OCI-LY7 (cell line): ENCODE measurements around the gene ITGB6. TPM values are rescaled to one million over a fixed set of nuclear protein-coding genes. Genes with fewer than 3 reads are reported as not detected.

ENCODE experiments used
- BruUV-seq: library from RNA; stranded (reverse); fragments of 400-500 nt; replicated peaks from 2 replicates; lab custom pipeline; 2021; lab: Mats Ljungman, UMichigan
- CTCF ChIA-PET: fragments of 300-600 bp; sonication (Branson Sonifier 250); formaldehyde crosslinking; loops from one replicate; lab custom pipeline; 2022; ENCODE audit warnings: antibody characterized with exemption; ENCODE audit not compliant: unreplicated experiment; lab: Charles Lee
- POLR2A ChIA-PET: fragments of 300-600 bp; sonication (Branson Sonifier 250); formaldehyde crosslinking; loops from one replicate; lab custom pipeline; 2022; ENCODE audit warnings: antibody characterized with exemption; lab: Charles Lee
- DNase-seq: peaks from one replicate; pipeline ENCODE4 v3.0.0-alpha.2; 2015; ENCODE audit warnings: low spot score
- H2AFZ ChIP-seq: fragments of 200-600 bp; sonication (generic), shearing (Covaris generic); 2 replicates; pipeline ENCODE4 v1.6.1; 2014; ENCODE audit warnings: mild to moderate bottlenecking, antibody characterized with exemption, low read length, moderate library complexity
- H3K27ac ChIP-seq: fragments of 200-600 bp; sonication (generic); 2 replicates; pipeline ENCODE4 v1.5.1; 2014; ENCODE audit warnings: mixed run types, low read depth, mild to moderate bottlenecking, moderate library complexity, low read length, inconsistent platforms; ENCODE audit not compliant: poor library complexity, severe bottlenecking
- H3K36me3 ChIP-seq: fragments of 200-600 bp; sonication (generic); 2 replicates; pipeline ENCODE4 v1.6.1; 2014; ENCODE audit warnings: mild to moderate bottlenecking, antibody characterized with exemption, low read length, moderate library complexity, mixed read lengths; ENCODE audit not compliant: insufficient read depth
- H3K4me1 ChIP-seq: fragments of 200-600 bp; sonication (generic); 2 replicates; pipeline ENCODE4 v1.5.1; 2014; ENCODE audit warnings: mild to moderate bottlenecking, low read length; ENCODE audit not compliant: insufficient read depth, poor library complexity, severe bottlenecking
- H3K4me2 ChIP-seq: fragments of 200-600 bp; sonication (generic); 2 replicates; pipeline ENCODE4 v1.6.1; 2014; ENCODE audit warnings: mild to moderate bottlenecking, low read length
- H3K4me3 ChIP-seq: fragments of 200-600 bp; sonication (generic); 2 replicates; pipeline ENCODE4 v1.5.1; 2014; ENCODE audit warnings: mild to moderate bottlenecking, low read depth, low read length; ENCODE audit not compliant: poor library complexity, severe bottlenecking
- H3K79me2 ChIP-seq: fragments of 200-600 bp; sonication (generic); 2 replicates; pipeline ENCODE4 v1.6.1; 2016; ENCODE audit warnings: low read depth, mild to moderate bottlenecking, low read length, moderate library complexity, mixed read lengths; ENCODE audit not compliant: insufficient read depth
- H3K9me2 ChIP-seq: fragments of 200-600 bp; sonication (generic); 2 replicates; pipeline ENCODE4 v1.6.1; 2016; ENCODE audit warnings: mild to moderate bottlenecking, low read length, mixed read lengths; ENCODE audit not compliant: insufficient read depth
- H3K9me3 ChIP-seq: fragments of 200-600 bp; sonication (generic); 2 replicates; pipeline ENCODE4 v1.6.1; 2014; ENCODE audit warnings: mild to moderate bottlenecking, mixed run types, low read length, mixed read lengths
- H4K20me1 ChIP-seq: fragments of 200-600 bp; sonication (generic); 2 replicates; pipeline ENCODE4 v1.6.1; 2014; ENCODE audit warnings: mild to moderate bottlenecking, antibody characterized with exemption, low read length, moderate library complexity, mixed read lengths; ENCODE audit not compliant: insufficient read depth
- CTCF ChIP-seq: fragments of 200-600 bp; sonication (generic); conservative IDR thresholded peaks from 2 replicates; pipeline ENCODE4 v1.5.1; 2014; ENCODE audit warnings: mild to moderate bottlenecking, antibody characterized with exemption, low read length, moderate library complexity, mixed read lengths
- EZH2phosphoT487 ChIP-seq: fragments of 200-600 bp; sonication (generic); IDR thresholded peaks from 2 replicates; pipeline ENCODE4 v1.6.1; 2018; ENCODE audit warnings: low read depth, borderline replicate concordance, mild to moderate bottlenecking, mixed run types, antibody characterized with exemption, low read length, moderate library complexity, mixed read lengths
- intact Hi-C: fragments of 100-400 bp; cut with micrococcal nuclease; formaldehyde crosslinking; loops from one replicate; pipeline ENCODE4 v1.10.0; 2022; ENCODE audit not compliant: unreplicated experiment
- total RNA-seq, 2 experiments: library from RNA; depleted of rRNA in 1 of 2; stranded (reverse); fragments of >200 nt in 1 of 2; shearing (Covaris generic) in 1 of 2; gene quantifications; 2 replicates each; pipeline ENCODE4 v1.2.3, GENCODE V29; 2014 to 2022

The ITGB6 gene
- total RNA-seq, 2 experiments from 2014 or later, result not detected

- H3K9me3 ChIP-seq, result no peaks in the 10 kb centered on the region
- DNase-seq, result no peak
- no peak overlapping the region for H3K27ac ChIP-seq
- H3K9me2 ChIP-seq, result no peaks in the 10 kb centered on the region
- H4K20me1 ChIP-seq, result no peaks in the 10 kb centered on the region
- no peaks in the 10 kb centered on the region for H3K4me1 ChIP-seq
- CTCF ChIA-PET, result no interaction called here
- no peak overlapping the region for H3K4me3 ChIP-seq
- no TSS peak for BruUV-seq
- intact Hi-C loops, result no loop called here
- no peak overlapping the region for H2AFZ ChIP-seq
- POLR2A ChIA-PET, result interaction anchor here (1.1 to 1.4 kb wide), 2 partner anchors 14 to 15 kb away, joined by 3 to 4 read pairs; no protein-coding TSS in a partner anchor
- no peaks in the 10 kb centered on the region for H3K79me2 ChIP-seq
- H3K36me3 ChIP-seq, result no peaks in the 10 kb centered on the region
- TF ChIP-seq EZH2phosphoT487, result no peak
- TF ChIP-seq CTCF, result no peak
- no peak overlapping the region for H3K4me2 ChIP-seq
Measured at GRCh38 chr2:160091381-160091780, 108.7 kb downstream of the ITGB6 start.

GRCh38 chr2:160087854-160088745, 112.0 kb downstream of the ITGB6 start:
- intact Hi-C loops, result loop anchor here (1.0 to 10.0 kb wide), 3 partner anchors 122 to 1187 kb away; no protein-coding TSS in a partner anchor
- H3K4me1 ChIP-seq, result no peaks in the 10 kb centered on the region
- no peaks in the 10 kb centered on the region for H3K36me3 ChIP-seq
- TF ChIP-seq EZH2phosphoT487, result no peak
- peak; percentile 75 for TF ChIP-seq CTCF
- peak; percentile 50 for DNase-seq
- BruUV-seq, result no TSS peak
- H2AFZ ChIP-seq, result no peak overlapping the region
- no peaks in the 10 kb centered on the region for H3K9me2 ChIP-seq
- no peak overlapping the region for H3K4me3 ChIP-seq
- no peak overlapping the region for H3K27ac ChIP-seq
- no peaks in the 10 kb centered on the region for H3K79me2 ChIP-seq
- ChIA-PET POLR2A (no interaction called here), CTCF (no interaction called here)
- H3K4me2 ChIP-seq, result no peak overlapping the region
- no peaks in the 10 kb centered on the region for H4K20me1 ChIP-seq
- no peaks in the 10 kb centered on the region for H3K9me3 ChIP-seq

DNA sequence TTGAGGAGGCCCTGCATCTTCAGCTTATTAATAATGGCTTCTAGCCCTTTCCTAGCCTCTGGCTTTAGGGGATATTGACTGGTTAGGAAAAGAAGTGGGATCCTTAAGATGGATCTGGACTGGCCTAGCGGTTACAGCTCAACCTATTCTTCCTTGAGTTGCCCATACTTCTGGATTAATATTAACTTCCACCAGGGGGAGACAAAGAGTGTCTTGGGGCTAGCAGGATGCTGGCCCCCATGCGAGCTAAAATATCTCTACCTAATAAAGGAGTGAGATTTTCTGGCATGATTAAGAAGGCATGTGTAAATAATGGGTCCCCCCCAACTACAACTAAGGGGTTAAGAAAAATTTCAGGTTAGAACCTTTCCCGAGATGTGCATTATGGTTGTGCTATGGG, 114.4 kb downstream of the ITGB6 start:
- no peaks in the 10 kb centered on the region for H3K36me3 ChIP-seq
- H3K4me1 ChIP-seq, result no peaks in the 10 kb centered on the region
- intact Hi-C loops, result loop anchor here (10.0 kb wide), 1 partner anchor 1189 kb away; no protein-coding TSS in a partner anchor
- peak; percentile 20 for DNase-seq
- no peak overlapping the region for H2AFZ ChIP-seq
- no peak overlapping the region for H3K4me3 ChIP-seq
- no peaks in the 10 kb centered on the region for H3K9me2 ChIP-seq
- H3K79me2 ChIP-seq, result no peaks in the 10 kb centered on the region
- TF ChIP-seq CTCF (peak; percentile 68), EZH2phosphoT487 (no peak)
- POLR2A ChIA-PET, result no interaction called here
- CTCF ChIA-PET, result no interaction called here
- no peak overlapping the region for H3K27ac ChIP-seq
- H4K20me1 ChIP-seq, result no peaks in the 10 kb centered on the region
- H3K4me2 ChIP-seq, result no peak overlapping the region
- no peaks in the 10 kb centered on the region for H3K9me3 ChIP-seq
- BruUV-seq, result no TSS peak
